ENCODE measurements around the gene ZNF516.

Gene ZNF516

DNA sequence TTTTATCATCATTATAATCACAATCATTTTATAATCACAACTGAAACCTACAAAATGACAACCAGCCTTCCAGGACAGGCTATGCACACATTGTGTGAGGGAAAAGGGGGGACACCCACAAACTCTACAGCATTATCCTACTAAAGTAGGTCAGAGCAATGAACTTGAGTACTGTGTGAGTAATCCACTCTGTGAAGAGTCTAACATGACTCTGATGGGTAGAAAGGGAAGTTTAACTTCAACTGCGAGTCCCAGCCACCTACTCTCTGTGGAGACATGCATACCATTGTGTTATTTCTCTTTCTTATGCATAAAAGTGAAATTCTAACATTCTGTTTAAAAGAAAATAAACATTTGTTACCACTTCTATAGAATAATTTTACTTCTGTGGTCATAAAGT is 177.9 kb downstream of the ZNF516 start:
- DNase-seq, result no peak

DNA sequence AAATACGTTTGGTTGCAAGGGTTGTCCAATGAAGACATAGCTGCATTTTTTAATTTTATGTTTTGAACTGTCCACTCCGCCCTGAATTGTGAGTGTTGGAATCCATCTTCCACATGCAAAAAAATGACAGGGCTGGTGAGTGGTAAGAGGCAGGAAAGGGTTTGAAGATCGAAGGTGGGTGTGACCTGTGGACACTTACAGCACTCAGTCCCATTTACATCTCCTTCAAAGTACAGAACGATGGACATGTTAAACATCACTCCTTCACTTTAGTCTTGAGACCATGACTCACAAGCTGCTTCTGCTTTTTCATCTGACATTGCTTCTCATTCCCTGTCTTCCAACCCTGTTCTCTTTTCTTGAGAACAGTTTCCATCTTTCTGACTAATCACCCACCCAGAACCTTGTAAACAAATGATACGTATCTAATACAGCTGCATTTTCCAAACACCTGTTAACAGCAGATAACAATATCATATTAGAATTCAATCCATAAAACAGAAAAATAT is 179.3 kb downstream of the ZNF516 start:
- DNase-seq, result no peak

DNA sequence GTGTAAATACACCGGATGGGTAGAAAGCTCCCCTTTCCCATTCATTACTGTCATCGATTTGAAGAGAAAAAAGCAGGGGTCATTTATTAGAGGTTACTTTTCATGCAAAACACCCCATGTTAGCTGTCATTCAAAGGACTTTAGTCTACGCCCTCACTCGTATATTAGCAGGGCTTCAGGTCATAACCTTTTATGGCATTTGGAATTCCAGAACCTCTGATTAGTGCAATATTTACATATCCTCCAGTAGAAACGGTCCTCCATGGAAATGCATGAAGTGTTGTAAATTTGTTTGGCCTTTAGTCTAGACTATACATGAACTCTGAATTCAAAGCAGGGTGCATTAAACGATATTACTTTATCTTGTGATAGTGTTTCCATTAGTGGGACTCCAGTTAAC is 180.5 kb downstream of the ZNF516 start:
- DNase-seq, result no peak

DNA sequence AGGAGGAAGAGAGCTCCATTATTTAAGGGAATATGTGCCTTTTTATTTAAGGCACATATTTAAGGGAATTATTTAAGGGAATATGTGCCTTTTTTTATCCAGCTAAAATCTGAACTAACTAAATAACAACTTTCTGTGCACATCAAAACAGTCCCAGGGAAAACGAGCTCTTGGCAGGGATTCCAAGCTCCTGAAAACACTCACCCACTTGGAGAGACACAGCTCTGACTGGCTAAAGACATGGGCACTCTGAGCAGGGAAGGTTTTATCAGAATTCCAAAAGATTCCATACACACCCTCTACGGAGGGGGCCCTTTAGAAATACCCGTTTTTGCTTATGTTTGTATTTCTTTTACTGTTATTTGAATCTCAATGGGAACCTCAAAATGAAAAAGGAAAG is 181.0 kb downstream of the ZNF516 start:
- DNase-seq, result no peak

Data from NCI-H524 (cell line).